ENCODE measurements around the gene GAL. TPM values are rescaled to one million over a fixed set of nuclear protein-coding genes. Genes with fewer than 3 reads are reported as not detected.

The GAL gene
- total and polyA plus RNA-seq, 7 donors: 0.38 to 5.6 TPM; not detected in 5

- 94 to 96% (median 94%) methylated on average over 8 of the region's 8 CpGs for WGBS, 3 donors
- no peak for DNase-seq
- Histone ChIP-seq H3K4me3 (no peak overlapping the region), H3K27ac (no peak overlapping the region), H3K9me3 (no peaks in the 10 kb centered on the region), H3K4me1 (no peaks in the 10 kb centered on the region), H3K27me3 (ENCODE audit: insufficient read depth in 3 of 3, low read length in 2 of 3) (peaks cover 0 to 20% (median 0%) of the 10 kb centered on the region in 3 donors), H3K36me3 (ENCODE audit: insufficient read depth in 1 of 2, low read depth in 1 of 2) (no peaks in the 10 kb centered on the region)
- TF ChIP-seq CTCF (IDR thresholded peaks at IDR 0.05): no peak
- intact Hi-C loops (cut with DNase I): no loop called here
- no peak for ATAC-seq
These were observed 26.8 kb downstream of the GAL start for GRCh38 chr11:68711114-68711513.

GRCh38 chr11:68714060-68714856 lies 29.9 kb downstream of the GAL start:
- no peak overlapping the region for H3K27ac ChIP-seq
- peaks cover 0 to 21% (median 0%) of the 10 kb centered on the region in 3 donors for H3K27me3 ChIP-seq (ENCODE audit: insufficient read depth in 3 of 3, low read length in 2 of 3)
- no peaks in the 10 kb centered on the region for H3K9me3 ChIP-seq
- no peak for TF ChIP-seq CTCF (IDR thresholded peaks at IDR 0.05)
- WGBS, 3 donors: 50 to 53% (median 52%) methylated on average over 23 of the region's 23 CpGs
- intact Hi-C loops (cut with DNase I): no loop called here
- H3K36me3 ChIP-seq (ENCODE audit: insufficient read depth in 1 of 2, low read depth in 1 of 2): no peaks in the 10 kb centered on the region
- DNase-seq: no peak
- ATAC-seq: no peak
- no peaks in the 10 kb centered on the region for H3K4me1 ChIP-seq
- H3K4me3 ChIP-seq: no peak overlapping the region

GRCh38 chr11:68715456-68716122 lies 31.2 kb downstream of the GAL start:
- no peaks in the 10 kb centered on the region for H3K9me3 ChIP-seq
- ATAC-seq (no peak), DNase-seq (no peak)
- H3K4me3 ChIP-seq: no peak overlapping the region
- H3K4me1 ChIP-seq: no peaks in the 10 kb centered on the region
- WGBS, 3 donors: 73 to 82% (median 80%) methylated on average over 11 of the region's 11 CpGs
- intact Hi-C loops (cut with DNase I): no loop called here
- H3K27me3 ChIP-seq (ENCODE audit: insufficient read depth in 3 of 3, low read length in 2 of 3): peaks cover 0 to 28% (median 1%) of the 10 kb centered on the region in 3 donors
- H3K27ac ChIP-seq: no peak overlapping the region
- no peaks in the 10 kb centered on the region for H3K36me3 ChIP-seq (ENCODE audit: insufficient read depth in 1 of 2, low read depth in 1 of 2)
- no peak for TF ChIP-seq CTCF (IDR thresholded peaks at IDR 0.05)

GRCh38 chr11:68721075-68721474 lies 36.7 kb downstream of the GAL start:
- no peak for TF ChIP-seq CTCF (IDR thresholded peaks at IDR 0.05)
- Histone ChIP-seq H3K4me1 (no peaks in the 10 kb centered on the region), H3K27ac (no peak overlapping the region), H3K27me3 (ENCODE audit: insufficient read depth in 3 of 3, low read length in 2 of 3) (peaks cover 0 to 20% (median 1%) of the 10 kb centered on the region in 3 donors), H3K36me3 (ENCODE audit: insufficient read depth in 1 of 2, low read depth in 1 of 2) (no peaks in the 10 kb centered on the region), H3K9me3 (no peaks in the 10 kb centered on the region), H3K4me3 (no peak overlapping the region)
- no peak for DNase-seq
- intact Hi-C loops (cut with DNase I): no loop called here
- ATAC-seq: no peak
- 72 to 79% (median 77%) methylated on average over 2 of the region's 2 CpGs for WGBS, 3 donors

All from psoas muscle (tissue), 8 donors.